ENCODE results near the gene SOD3. TPM values are rescaled to one million over a fixed set of nuclear protein-coding genes. Genes with fewer than 3 reads are reported as not detected.

Gene SOD3
- total and polyA plus RNA-seq, 9 of the 15 experiments (the other 6 are each of a cell fraction or from before 2014, with no cell fraction given): 0.10 to 0.31 (median 0.24) TPM; not detected in 6

- TF ChIP-seq TFE3 (CRISPR knock-in tag; IDR thresholded peaks at IDR 0.05) (peak; percentile 72), MEF2A (IDR thresholded peaks at IDR 0.05; ENCODE audit: control insufficient read depth, low read depth, low read length) (no peak), ARID4B (CRISPR knock-in tag; IDR thresholded peaks at IDR 0.05) (no peak), YBX1 (IDR thresholded peaks at IDR 0.05) (no peak), PRMT5 (CRISPR knock-in tag; IDR thresholded peaks at IDR 0.05) (no peak)
Observed at GRCh38 chr4:24845902-24846301, 50.5 kb downstream of the SOD3 start (continued).

GRCh38 chr4:24846716-24847115, 51.3 kb downstream of the SOD3 start:
- no peak overlapping the region for H3K27ac ChIP-seq (ENCODE audit: extremely low read depth, low read depth, low read length)
- ChIA-PET CTCF (ENCODE audit: low intra/inter-chr PET ratio) (no interaction called here), POLR2A (no interaction called here)
- H4K20me1 ChIP-seq (replicated peaks; ENCODE audit: control insufficient read depth, insufficient read depth, low read length): no peaks in the 10 kb centered on the region
- intact Hi-C loops (cut with micrococcal nuclease) (no loop called here), in situ Hi-C loops (cut with MboI) (no loop called here)
- H3K9ac ChIP-seq (ENCODE audit: insufficient read depth in 1 of 2, low read depth in 2 of 2, low read length in 2 of 2): no peak overlapping the region
- H3K27me3 ChIP-seq (ENCODE audit: control insufficient read depth in 2 of 2, insufficient read depth in 2 of 2, low read length in 2 of 2): peaks cover under 1 to 14% of the 10 kb centered on the region in 2 experiments; a peak in 2 of 5 replicates
- H3K36me3 ChIP-seq (ENCODE audit: control insufficient read depth, insufficient read depth, low read length): no peaks in the 10 kb centered on the region
- no peaks in the 10 kb centered on the region for H3K4me1 ChIP-seq (replicated peaks in 1 of 2; ENCODE audit: control insufficient read depth in 2 of 2, insufficient read depth in 2 of 2, low read length in 2 of 2)
- no TSS peak for BruUV-seq (replicated peaks)
- WGBS (ENCODE audit: insufficient coverage, low coverage, missing lambda C conversion rate): 29% methylated on average over 5 of the region's 5 CpGs
- H3K9me3 ChIP-seq (replicated peaks; ENCODE audit: control insufficient read depth, insufficient read depth, low read depth, low read length): no peaks in the 10 kb centered on the region
- ATAC-seq (no peak), FAIRE-seq (no peak), DNase-seq (ENCODE audit: extremely low read depth in 1 of 4, low spot score in 3 of 4) (no peak)
- H3K4me2 ChIP-seq (ENCODE audit: insufficient read depth, low read length): no peak overlapping the region
- no peak overlapping the region for H3K4me3 ChIP-seq
- H3K9me1 ChIP-seq (ENCODE audit: control insufficient read depth, insufficient read depth, low read length): no peaks in the 10 kb centered on the region
- H3K79me2 ChIP-seq (ENCODE audit: control insufficient read depth, insufficient read depth, low read length): no peaks in the 10 kb centered on the region
- no peak overlapping the region for H2AFZ ChIP-seq (ENCODE audit: low read depth, low read length)
- TF ChIP-seq PHF20 (IDR thresholded peaks at IDR 0.05; ENCODE audit: partially characterized antibody) (no peak), ZBTB7A (IDR thresholded peaks at IDR 0.05; ENCODE audit: borderline replicate concordance, control insufficient read depth, low read depth, low read length) (no peak), PCBP2 (IDR thresholded peaks at IDR 0.05; ENCODE audit: low read depth, low read length, poor library complexity, severe bottlenecking) (no peak), TOE1 (IDR thresholded peaks at IDR 0.05; ENCODE audit: borderline replicate concordance) (no peak), TOE1 (CRISPR knock-in tag; IDR thresholded peaks at IDR 0.05; ENCODE audit: borderline replicate concordance, low read depth) (no peak), HDAC1 (IDR thresholded peaks at IDR 0.05) (no peak), BRCA1 (IDR thresholded peaks at IDR 0.05) (no peak), BRCA1 (CRISPR knock-in tag; IDR thresholded peaks at IDR 0.05) (no peak), ARID3B (CRISPR knock-in tag; IDR thresholded peaks at IDR 0.05; ENCODE audit: borderline replicate concordance) (no peak), ZNF584 (CRISPR knock-in tag; IDR thresholded peaks at IDR 0.05; ENCODE audit: low read depth) (no peak)

Measured in K562 (cell line).